CD8-positive, alpha-beta memory T cell (primary cell): Measurements from ENCODE around the gene TMEM170A. TPM values are rescaled to one million over a fixed set of nuclear protein-coding genes. Genes with fewer than 3 reads are reported as not detected.
"Not testable (repeated sequence)": the region's sequence is repeated elsewhere in the genome, so short reads cannot be mapped to it uniquely, and the experiment has no call there.

Experiments
- CTCF ChIA-PET: fragments of 350-600 bp; sonication (Branson Sonifier 250); formaldehyde crosslinking; loops from one replicate; lab custom pipeline; 2021; ENCODE audit warnings: antibody characterized with exemption; lab: Charles Lee
- POLR2A ChIA-PET: fragments of 350-600 bp; sonication (Branson Sonifier 250); formaldehyde crosslinking; loops from one replicate; lab custom pipeline; 2021; ENCODE audit warnings: antibody characterized with exemption; lab: Charles Lee
- DNase-seq, 5 donors: peaks; one replicate each; pipeline versions ENCODE4 v3.0.0 to v3.0.0-alpha.2; 2020 to 2022; ENCODE audit warnings: mixed read lengths in 1 of 5
- H3K27ac ChIP-seq: one replicate; pipeline ENCODE4 v1.7.0; 2013; ENCODE audit warnings: low read depth, mild to moderate bottlenecking, low read length, moderate library complexity
- H3K27me3 ChIP-seq: 2 replicates; pipeline ENCODE4 v1.7.0; 2013; ENCODE audit warnings: low read length, mild to moderate bottlenecking; ENCODE audit not compliant: insufficient read depth, poor library complexity, severe bottlenecking
- H3K36me3 ChIP-seq: 2 replicates; pipeline ENCODE4 v1.7.0; 2013; ENCODE audit warnings: mild to moderate bottlenecking, low read length, moderate library complexity; ENCODE audit not compliant: insufficient read depth
- H3K4me1 ChIP-seq: 2 replicates; pipeline ENCODE4 v1.7.0; 2013; ENCODE audit warnings: mild to moderate bottlenecking, low read length, moderate library complexity; ENCODE audit not compliant: insufficient read depth
- H3K4me3 ChIP-seq: 2 replicates; pipeline ENCODE4 v1.7.0; 2013; ENCODE audit warnings: mild to moderate bottlenecking, low read length
- H3K9me3 ChIP-seq: 2 replicates; pipeline ENCODE4 v1.7.0; 2013; ENCODE audit warnings: mild to moderate bottlenecking, low read length
- H3K27ac Mint-ChIP-seq, 8 donors: one replicate each; pipeline ENCODE4 v1.8.0; 2020 to 2021; ENCODE audit warnings: mixed read lengths in 8 of 8, mild to moderate bottlenecking in 6 of 8, inconsistent platforms in 3 of 8, moderate library complexity in 3 of 8
- H3K27me3 Mint-ChIP-seq, 2 donors: one replicate each; pipeline ENCODE4 v1.8.0; 2020 to 2021; ENCODE audit warnings: mixed read lengths in 2 of 2, mild to moderate bottlenecking in 1 of 2, moderate library complexity in 1 of 2
- H3K36me3 Mint-ChIP-seq, 3 donors: one replicate each; pipeline ENCODE4 v1.8.0; 2020 to 2021; ENCODE audit warnings: mixed read lengths in 3 of 3, inconsistent platforms in 1 of 3, mild to moderate bottlenecking in 1 of 3
- H3K4me1 Mint-ChIP-seq, 3 donors: one replicate each; pipeline ENCODE4 v1.8.0; 2020 to 2021; ENCODE audit warnings: mixed read lengths in 3 of 3, inconsistent platforms in 1 of 3, mild to moderate bottlenecking in 1 of 3
- H3K4me3 Mint-ChIP-seq, 7 donors: one replicate each; pipeline ENCODE4 v1.8.0; 2020 to 2021; ENCODE audit warnings: mixed read lengths in 7 of 7, mild to moderate bottlenecking in 6 of 7, moderate library complexity in 4 of 7, inconsistent platforms in 2 of 7
- H3K9me3 Mint-ChIP-seq, 5 donors: one replicate each; pipeline ENCODE4 v1.8.0; 2020 to 2022; ENCODE audit warnings: mixed read lengths in 5 of 5, mild to moderate bottlenecking in 3 of 5, moderate library complexity in 2 of 5, inconsistent platforms in 1 of 5
- polyA plus RNA-seq: library from polyadenylated mRNA; unstranded; fragments of 300-500 nt; fragmentation: Illumina TruSeq; gene quantifications from one replicate; pipeline ENCODE4 v1.2.3, GENCODE V29; 2021
- total RNA-seq, 2 experiments: library from RNA; stranded (reverse); gene quantifications; one replicate each; pipeline ENCODE4 v1.2.3, GENCODE V29; 2021

TMEM170A gene
- total and polyA plus RNA-seq, 3 experiments from 2014 or later, result 40.9 to 41.8 (median 41.7) TPM

DNA sequence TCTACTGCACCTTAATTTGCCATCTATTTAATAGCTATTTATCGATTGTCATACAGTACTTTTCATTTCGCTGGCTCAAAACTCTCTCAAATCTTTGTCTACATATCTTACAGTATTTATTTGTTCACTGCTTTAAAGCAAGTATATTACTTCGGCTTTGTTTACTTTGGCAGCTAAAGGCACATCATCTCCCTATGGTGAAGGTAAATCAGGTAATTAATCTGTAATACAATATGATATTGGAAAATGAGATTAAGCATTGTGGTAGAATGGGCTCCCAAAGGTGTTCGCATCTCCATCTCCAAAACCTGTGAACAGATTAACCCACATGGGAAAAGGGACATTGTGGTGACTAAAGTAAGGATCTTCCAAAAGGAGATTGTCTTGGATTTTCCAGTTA lies 6.5 kb downstream of the TMEM170A start:
- H3K4me3 Mint-ChIP-seq, result no peak overlapping the region
- peaks cover 0 to 21% (median 5%) of the 10 kb centered on the region in 3 donors for H3K36me3 Mint-ChIP-seq
- peaks cover 76 to 96% (median 94%) of the 10 kb centered on the region in 3 donors for H3K4me1 Mint-ChIP-seq
- Histone ChIP-seq H3K9me3 (no peaks in the 10 kb centered on the region), H3K4me1 (peaks cover 28% of the 10 kb centered on the region), H3K27ac (no peak overlapping the region), H3K27me3 (no peaks in the 10 kb centered on the region), H3K4me3 (no peak overlapping the region), H3K36me3 (no peaks in the 10 kb centered on the region)
- H3K9me3 Mint-ChIP-seq, result no peaks in the 10 kb centered on the region
- CTCF ChIA-PET, result interaction anchor here (0.9 to 1.0 kb wide), 3 partner anchors 13 to 258 kb away, joined by 3 to 5 read pairs (median 4); partner anchors contain the start of gene CFDP1
- POLR2A ChIA-PET, result interaction anchor here (1.0 kb wide), 1 partner anchor 189 kb away, joined by 3 read pairs; the partner anchor contains the start of genes KARS1 and TERF2IP
- peak overlapping the region in 5 of 8 donors; percentile 12 to 52 (median 42) for H3K27ac Mint-ChIP-seq
- H3K27me3 Mint-ChIP-seq, result peaks cover 0 to 2% of the 10 kb centered on the region in 2 donors
- no peak for DNase-seq

DNA sequence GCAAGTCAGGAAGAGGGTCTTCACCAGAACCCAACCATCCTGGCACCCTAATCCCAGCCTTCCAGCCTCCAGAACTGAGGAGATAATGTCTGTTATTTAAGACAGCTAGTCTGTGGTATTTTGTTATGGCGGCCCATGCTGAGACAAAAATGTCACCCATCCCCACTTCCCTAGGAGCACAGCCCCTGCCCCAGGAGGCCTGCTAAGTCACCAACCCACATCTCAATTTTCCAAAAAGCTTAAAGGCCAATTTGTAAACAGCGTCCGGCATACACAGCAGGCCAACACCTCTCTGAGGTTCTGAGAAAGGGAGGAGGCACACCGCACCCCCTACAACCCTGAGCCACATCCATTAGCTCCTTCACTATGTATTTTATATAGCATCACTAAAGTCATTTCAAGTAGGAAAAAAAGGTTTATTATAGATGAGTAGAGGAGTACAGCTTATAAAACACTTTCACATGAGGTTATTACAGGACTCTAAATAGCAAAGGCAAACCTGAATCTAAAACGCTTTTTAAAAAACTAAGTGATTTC lies 6.9 kb downstream of the TMEM170A start:
- no peak for DNase-seq
- Histone ChIP-seq H3K27ac (no peak overlapping the region), H3K36me3 (no peaks in the 10 kb centered on the region), H3K27me3 (no peaks in the 10 kb centered on the region), H3K4me1 (peaks cover 23% of the 10 kb centered on the region), H3K4me3 (no peak overlapping the region), H3K9me3 (no peaks in the 10 kb centered on the region)
- POLR2A ChIA-PET, result no interaction called here
- CTCF ChIA-PET, result interaction anchor here (0.9 to 1.3 kb wide), 4 partner anchors 13 to 258 kb away, joined by 3 to 5 read pairs (median 4); partner anchors contain the start of gene CFDP1
- Mint-ChIP-seq H3K4me3 (no peak overlapping the region), H3K27ac (peak overlapping the region in 4 of 8 donors; percentile 17 to 85 (median 44)), H3K36me3 (peaks cover 0 to 23% (median 5%) of the 10 kb centered on the region in 3 donors), H3K27me3 (peaks cover 0 to 2% of the 10 kb centered on the region in 2 donors), H3K4me1 (peaks cover 76 to 96% (median 94%) of the 10 kb centered on the region in 3 donors), H3K9me3 (no peaks in the 10 kb centered on the region)

DNA sequence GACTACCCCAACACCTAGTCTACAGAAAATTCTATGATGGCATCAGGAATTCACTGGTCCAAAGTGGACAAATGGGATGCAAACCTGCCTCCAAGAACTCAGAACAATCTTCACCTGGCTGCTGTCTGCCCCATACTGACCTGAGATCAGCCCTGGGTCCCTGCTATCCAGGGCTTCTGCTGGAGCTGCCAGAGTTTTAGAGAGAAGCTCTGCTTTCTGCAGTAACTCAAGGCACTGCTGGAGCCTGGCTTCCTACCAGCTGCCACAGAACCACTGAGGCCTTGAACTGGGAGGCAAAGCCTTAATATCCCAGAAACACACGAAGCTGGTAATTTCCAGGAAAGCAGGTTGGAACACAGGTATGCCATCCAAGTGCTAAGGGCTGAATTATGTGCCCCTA lies 7.5 kb downstream of the TMEM170A start:
- peaks cover 18% of the 10 kb centered on the region for H3K4me1 ChIP-seq
- H3K36me3 Mint-ChIP-seq, result peaks cover 0 to 25% (median 5%) of the 10 kb centered on the region in 3 donors
- no peaks in the 10 kb centered on the region for H3K36me3 ChIP-seq
- H3K27ac Mint-ChIP-seq, result peak overlapping the region in 4 of 8 donors; percentile 1 to 68 (median 34)
- H3K4me3 ChIP-seq, result no peak overlapping the region
- H3K9me3 ChIP-seq, result no peaks in the 10 kb centered on the region
- H3K9me3 Mint-ChIP-seq, result no peaks in the 10 kb centered on the region
- H3K27me3 Mint-ChIP-seq, result peaks cover 0 to 2% of the 10 kb centered on the region in 2 donors
- POLR2A ChIA-PET, result no interaction called here
- H3K27ac ChIP-seq, result no peak overlapping the region
- CTCF ChIA-PET, result interaction anchor here (0.9 to 1.3 kb wide), 4 partner anchors 12 to 257 kb away, joined by 3 to 5 read pairs (median 4); partner anchors contain the start of gene CFDP1
- no peaks in the 10 kb centered on the region for H3K27me3 ChIP-seq
- no peak overlapping the region for H3K4me3 Mint-ChIP-seq
- DNase-seq, result no peak
- H3K4me1 Mint-ChIP-seq, result peaks cover 71 to 91% (median 89%) of the 10 kb centered on the region in 3 donors

DNA sequence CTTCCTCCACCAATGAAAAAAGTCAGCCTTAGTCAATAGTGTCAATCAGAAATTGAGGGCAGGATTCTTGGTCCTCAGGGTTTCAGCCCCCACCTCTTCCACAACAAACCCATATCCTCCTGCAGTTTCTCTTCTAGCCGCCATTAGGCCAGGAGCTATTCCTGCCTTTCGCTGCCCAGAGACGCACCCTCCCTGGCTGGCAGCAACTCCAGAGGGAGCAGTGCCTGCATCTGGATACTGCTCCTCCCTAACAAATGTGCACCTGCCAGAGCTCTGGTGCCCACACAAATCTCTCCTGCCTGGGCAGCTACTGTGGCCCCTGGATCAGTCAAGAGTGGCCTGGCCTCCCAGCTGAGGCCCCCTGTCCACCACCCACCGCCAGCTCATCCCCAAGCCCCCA lies 8.0 kb downstream of the TMEM170A start:
- H3K36me3 ChIP-seq, H3K9me3 ChIP-seq, POLR2A ChIA-PET, H3K27me3 ChIP-seq, H3K27me3 Mint-ChIP-seq, H3K4me3 Mint-ChIP-seq, DNase-seq, H3K4me3 ChIP-seq, H3K27ac ChIP-seq, H3K9me3 Mint-ChIP-seq: not testable (repeated sequence)
- CTCF ChIA-PET, result interaction anchor here (0.6 to 1.3 kb wide), 3 partner anchors 61 to 257 kb away, joined by 3 read pairs; no protein-coding TSS in a partner anchor
- peaks cover 68 to 89% (median 87%) of the 10 kb centered on the region in 3 donors for H3K4me1 Mint-ChIP-seq
- peaks cover 0 to 27% (median 5%) of the 10 kb centered on the region in 3 donors for H3K36me3 Mint-ChIP-seq
- peak overlapping the region in 5 of 8 donors; percentile 1 to 68 (median 23) for H3K27ac Mint-ChIP-seq
- peaks cover 13% of the 10 kb centered on the region for H3K4me1 ChIP-seq

GRCh38 chr16:75455677-75456076 lies 8.8 kb downstream of the TMEM170A start:
- Histone ChIP-seq H3K4me3 (no peak overlapping the region), H3K4me1 (peaks cover 7% of the 10 kb centered on the region), H3K27me3 (no peaks in the 10 kb centered on the region), H3K27ac (no peak overlapping the region), H3K9me3 (no peaks in the 10 kb centered on the region), H3K36me3 (peaks cover 9% of the 10 kb centered on the region)
- no peak for DNase-seq
- no peaks in the 10 kb centered on the region for H3K9me3 Mint-ChIP-seq
- peaks cover 0 to 34% (median 5%) of the 10 kb centered on the region in 3 donors for H3K36me3 Mint-ChIP-seq
- peaks cover 61 to 86% (median 81%) of the 10 kb centered on the region in 3 donors for H3K4me1 Mint-ChIP-seq
- H3K27ac Mint-ChIP-seq, result peak overlapping the region in 3 of 8 donors; percentile 70 to 79 (median 76)
- peaks cover 0 to 2% of the 10 kb centered on the region in 2 donors for H3K27me3 Mint-ChIP-seq
- POLR2A ChIA-PET, result no interaction called here
- CTCF ChIA-PET, result interaction anchor here (0.5 to 1.2 kb wide), 4 partner anchors 10 to 61 kb away, joined by 3 read pairs; partner anchors contain the start of gene CFDP1
- H3K4me3 Mint-ChIP-seq, result no peak overlapping the region

DNA sequence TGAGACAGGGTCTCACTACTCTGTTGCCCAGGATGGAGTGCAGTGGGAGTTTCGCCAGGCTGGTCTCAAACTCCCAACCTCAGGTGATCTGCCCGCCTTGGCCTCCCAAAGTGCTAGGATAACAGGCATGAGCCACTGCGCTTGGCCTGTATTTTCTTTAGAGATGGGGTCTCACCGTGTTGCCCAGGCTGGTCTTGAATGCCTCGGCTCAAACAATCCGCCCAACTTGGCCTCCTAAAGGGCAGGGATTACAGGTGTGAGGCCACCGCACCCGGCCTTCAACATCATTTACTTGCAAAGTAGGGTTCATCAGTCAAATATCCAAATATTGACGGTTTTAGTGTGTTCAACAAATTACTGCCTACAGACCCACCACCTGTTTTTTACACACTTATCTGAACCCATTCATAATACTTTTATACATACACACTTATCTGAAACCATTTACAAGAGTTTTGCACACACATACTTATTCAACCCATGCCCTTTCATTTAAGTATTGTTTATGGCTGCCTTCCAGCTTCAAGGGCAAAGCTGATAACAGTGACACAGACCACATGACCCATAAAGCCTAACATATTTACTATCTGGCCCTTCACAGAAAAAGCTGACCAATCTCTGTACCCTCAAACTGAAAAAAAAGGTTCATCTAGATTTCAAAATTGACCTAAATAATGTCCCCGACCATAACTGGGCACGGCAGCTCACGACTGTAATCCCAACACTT lies 11.9 kb downstream of the TMEM170A start:
- ChIA-PET CTCF (interaction anchor here (0.9 to 1.6 kb wide), 3 partner anchors 8 to 65 kb away, joined by 3 to 6 read pairs (median 4); no protein-coding TSS in a partner anchor), POLR2A (no interaction called here)
- peaks cover 0 to 2% of the 10 kb centered on the region in 2 donors for H3K27me3 Mint-ChIP-seq
- no peak for DNase-seq
- peaks cover 43 to 61% (median 51%) of the 10 kb centered on the region in 3 donors for H3K4me1 Mint-ChIP-seq
- H3K27ac Mint-ChIP-seq, result no peak overlapping the region
- no peak overlapping the region for H3K27ac ChIP-seq
- no peaks in the 10 kb centered on the region for H3K9me3 ChIP-seq
- H3K4me3 Mint-ChIP-seq, result peak overlapping the region in 1 of 7 donors; percentile 36
- H3K36me3 ChIP-seq, result peaks cover 18% of the 10 kb centered on the region
- no peak overlapping the region for H3K4me3 ChIP-seq
- H3K27me3 ChIP-seq, result no peaks in the 10 kb centered on the region
- peaks cover 7% of the 10 kb centered on the region for H3K4me1 ChIP-seq
- H3K36me3 Mint-ChIP-seq, result peaks cover 5 to 44% (median 6%) of the 10 kb centered on the region in 3 donors
- no peaks in the 10 kb centered on the region for H3K9me3 Mint-ChIP-seq

DNA sequence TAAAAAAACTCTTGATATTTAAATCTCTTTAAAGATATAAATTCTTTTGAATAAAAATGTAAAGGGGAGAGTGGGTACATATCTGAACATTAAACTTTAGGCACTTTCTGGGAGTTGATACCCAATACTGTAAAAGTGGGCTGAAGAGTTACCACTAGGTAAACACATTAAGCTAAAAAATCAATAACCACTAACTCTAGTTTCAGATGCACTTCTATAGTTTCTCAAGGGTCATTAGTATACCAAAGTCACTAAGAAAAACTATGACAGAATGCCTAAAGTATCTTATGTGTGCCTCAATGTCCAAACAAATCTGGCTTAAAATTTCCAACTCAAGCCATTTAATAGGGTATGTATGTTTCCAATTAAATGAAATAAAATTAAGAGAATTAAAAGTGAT lies 18.1 kb downstream of the TMEM170A start:
- no peaks in the 10 kb centered on the region for H3K4me1 ChIP-seq
- peaks cover under 1 to 9% (median 3%) of the 10 kb centered on the region in 3 donors for H3K4me1 Mint-ChIP-seq
- H3K4me3 Mint-ChIP-seq, result no peak overlapping the region
- H3K36me3 ChIP-seq, result peaks cover 23% of the 10 kb centered on the region
- no peak for DNase-seq
- no peaks in the 10 kb centered on the region for H3K9me3 ChIP-seq
- H3K27me3 ChIP-seq, result no peaks in the 10 kb centered on the region
- ChIA-PET CTCF (interaction anchor here (1.4 to 1.8 kb wide), 2 partner anchors 24 to 26 kb away, joined by 3 to 4 read pairs; no protein-coding TSS in a partner anchor), POLR2A (no interaction called here)
- no peaks in the 10 kb centered on the region for H3K27me3 Mint-ChIP-seq
- peaks cover 5 to 56% (median 6%) of the 10 kb centered on the region in 3 donors for H3K36me3 Mint-ChIP-seq
- H3K27ac ChIP-seq, result no peak overlapping the region
- H3K4me3 ChIP-seq, result no peak overlapping the region
- H3K27ac Mint-ChIP-seq, result peak overlapping the region in 1 of 8 donors; percentile 15
- no peaks in the 10 kb centered on the region for H3K9me3 Mint-ChIP-seq
